Esophagus muscularis mucosa (tissue), 4 donors: ENCODE results near the gene ADA. TPM values are rescaled to one million over a fixed set of nuclear protein-coding genes. Genes with fewer than 3 reads are reported as not detected.

Source experiments
- DNase-seq: peaks from one replicate; pipeline ENCODE4 v3.0.0-alpha.2; 2017; ENCODE audit errors: extremely low spot score
- H3K27ac ChIP-seq, 4 donors: fragments of 200-600 bp; sonication (generic); replicated peaks in 1 of 4; 1 replicate in 3 of 4; 2 replicates in 1 of 4; pipeline ENCODE4 v1.5.1; 2016 to 2019; ENCODE audit warnings: mild to moderate bottlenecking in 1 of 4
- H3K27me3 ChIP-seq, 4 donors: fragments of 200-600 bp; sonication (generic); one replicate each; pipeline versions ENCODE4 v1.5.1 to v1.6.0; 2016 to 2019
- H3K36me3 ChIP-seq, 4 donors: fragments of 200-600 bp; sonication (generic); one replicate each; pipeline ENCODE4 v1.5.1; 2016 to 2019
- H3K4me1 ChIP-seq, 4 donors: fragments of 200-600 bp; sonication (generic); one replicate each; pipeline ENCODE4 v1.5.1; 2016 to 2019
- H3K4me3 ChIP-seq, 4 donors: fragments of 200-600 bp; sonication (generic); 1 replicate in 2 of 4; 2 replicates in 2 of 4; pipeline ENCODE4 v1.5.1; 2016 to 2019; ENCODE audit warnings: mild to moderate bottlenecking in 4 of 4, moderate library complexity in 1 of 4
- H3K9me3 ChIP-seq, 4 donors: fragments of 200-600 bp; sonication (generic); 1 replicate in 3 of 4; 2 replicates in 1 of 4; pipeline ENCODE4 v1.5.1; 2016 to 2019
- CTCF ChIP-seq, 3 experiments: fragments of 200-600 bp in 2 of 3; fragments of 450-650 bp in 1 of 3; sonication (generic) in 2 of 3; IDR thresholded peaks; one replicate each; pipeline ENCODE4 v1.5.1; 2017 to 2019; ENCODE audit warnings: antibody characterized with exemption in 3 of 3, mild to moderate bottlenecking in 2 of 3, moderate library complexity in 1 of 3
- EP300 ChIP-seq: sonication (generic); formaldehyde crosslinking; IDR thresholded peaks from one replicate; pipeline ENCODE4 v1.6.1; 2017; ENCODE audit warnings: antibody characterized with exemption
- POLR2A ChIP-seq: fragments of 450-650 bp; IDR thresholded peaks from one replicate; pipeline ENCODE4 v1.6.1; 2017; ENCODE audit warnings: antibody characterized with exemption, moderate library complexity, mild to moderate bottlenecking, low read depth
- POLR2AphosphoS5 ChIP-seq, 2 donors: sonication (generic); formaldehyde crosslinking; IDR thresholded peaks; one replicate each; pipeline ENCODE4 v1.6.1; 2017; ENCODE audit warnings: antibody characterized with exemption in 2 of 2
- WGBS: methylation state at CpG from one replicate; pipeline ENCODE4 v1.1.5; 2018; 5-methylcytosine and 5-hydroxymethylcytosine counted together
- intact Hi-C: fragments of 100-400 bp; cut with DNase I; formaldehyde crosslinking; loops from one replicate; pipeline ENCODE4 v1.15.1; 2023
- total RNA-seq, 4 donors: library from RNA; depleted of rRNA; stranded (reverse); fragments of >200 nt; gene quantifications; one replicate each; pipeline versions ENCODE4 v1.1.0 to v1.2.1, GENCODE V29; 2016

The ADA gene
- total RNA-seq, 4 donors from 2014 or later: 9.6 to 18.4 (median 13.4) TPM

- no peaks in the 10 kb centered on the region for H3K27me3 ChIP-seq
- intact Hi-C loops: no loop called here
- peaks cover 49 to 96% (median 80%) of the 10 kb centered on the region in 4 donors for H3K4me1 ChIP-seq
- H3K36me3 ChIP-seq: no peaks in the 10 kb centered on the region
- TF ChIP-seq CTCF (IDR thresholded peaks at IDR 0.05): no peak
- peak; percentile 21 to 81 for TF ChIP-seq POLR2AphosphoS5 (IDR thresholded peaks at IDR 0.05)
- TF ChIP-seq POLR2A: no peak
- TF ChIP-seq EP300: peak; percentile 39
- peak overlapping the region; percentile 87 to 91 (median 90) for H3K27ac ChIP-seq
- DNase-seq: no peak
- no peak overlapping the region for H3K4me3 ChIP-seq
- no peaks in the 10 kb centered on the region for H3K9me3 ChIP-seq
Observed at GRCh38 chr20:44695674-44696300, 44.3 kb upstream of the ADA start.

- H3K9me3 ChIP-seq: no peaks in the 10 kb centered on the region
- peak overlapping the region; percentile 87 to 91 (median 90) for H3K27ac ChIP-seq
- H3K4me3 ChIP-seq: peak overlapping the region in 1 of 4 donors; percentile 28
- TF ChIP-seq POLR2AphosphoS5 (IDR thresholded peaks at IDR 0.05): no peak
- no peak for TF ChIP-seq POLR2A
- TF ChIP-seq CTCF (IDR thresholded peaks at IDR 0.05): no peak
- TF ChIP-seq EP300: no peak
- peaks cover 54 to 96% (median 80%) of the 10 kb centered on the region in 4 donors for H3K4me1 ChIP-seq
- DNase-seq: no peak
- no peaks in the 10 kb centered on the region for H3K36me3 ChIP-seq
- intact Hi-C loops: no loop called here
- H3K27me3 ChIP-seq: no peaks in the 10 kb centered on the region
- WGBS: 32% methylated on average over 2 of the region's 2 CpGs
Observed at GRCh38 chr20:44695295-44695673, 43.8 kb upstream of the ADA start.

- TF ChIP-seq EP300 (no peak), POLR2AphosphoS5 (IDR thresholded peaks at IDR 0.05) (no peak), CTCF (IDR thresholded peaks at IDR 0.05) (no peak), POLR2A (no peak)
- Histone ChIP-seq H3K27me3 (no peaks in the 10 kb centered on the region), H3K27ac (peak overlapping the region; percentile 87 to 91 (median 90)), H3K36me3 (no peaks in the 10 kb centered on the region), H3K9me3 (no peaks in the 10 kb centered on the region), H3K4me1 (peaks cover 58 to 93% (median 85%) of the 10 kb centered on the region in 4 donors), H3K4me3 (no peak overlapping the region)
- intact Hi-C loops: no loop called here
- no peak for DNase-seq
- 86% methylated on average over 4 of the region's 4 CpGs for WGBS
Observed at GRCh38 chr20:44694159-44694558, 42.7 kb upstream of the ADA start.

GRCh38 chr20:44693627-44694026 lies 42.1 kb upstream of the ADA start:
- TF ChIP-seq POLR2A (no peak), EP300 (no peak), CTCF (IDR thresholded peaks at IDR 0.05) (no peak), POLR2AphosphoS5 (IDR thresholded peaks at IDR 0.05) (no peak)
- Histone ChIP-seq H3K4me3 (no peak overlapping the region), H3K9me3 (no peaks in the 10 kb centered on the region), H3K36me3 (no peaks in the 10 kb centered on the region), H3K4me1 (peaks cover 58 to 87% (median 81%) of the 10 kb centered on the region in 4 donors), H3K27me3 (no peaks in the 10 kb centered on the region), H3K27ac (peak overlapping the region; percentile 87 to 91 (median 90))
- DNase-seq: no peak
- intact Hi-C loops: no loop called here
